ENCODE results near the gene SLC16A12.

The SLC16A12 gene

GRCh38 chr10:89390476-89391225 lies 144.7 kb downstream of the SLC16A12 start:
- no peak for DNase-seq (ENCODE audit: low read depth)

- no peak for DNase-seq (ENCODE audit: low read depth)
Observed at GRCh38 chr10:89389254-89389653, 146.1 kb downstream of the SLC16A12 start.

DNA sequence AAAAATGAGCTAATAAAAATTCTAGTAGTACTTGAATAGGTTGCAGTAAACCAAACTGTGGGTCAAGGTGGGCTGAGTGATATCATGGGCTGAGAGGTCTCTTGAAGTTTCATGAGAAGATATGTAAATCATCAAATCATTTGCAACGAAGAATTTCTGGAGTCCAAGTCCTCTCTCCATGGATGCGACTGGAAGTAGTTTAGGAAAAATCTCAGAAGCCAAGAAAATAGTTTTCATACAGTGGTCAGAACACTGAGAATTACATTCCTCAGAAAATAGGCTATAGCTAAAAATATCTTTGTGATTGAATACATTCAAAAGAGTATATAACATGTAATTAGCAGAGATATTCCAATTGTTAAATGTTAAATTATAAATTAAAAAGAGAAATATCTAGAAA lies 146.6 kb downstream of the SLC16A12 start:
- no peak for DNase-seq (ENCODE audit: low read depth)

- no peak for DNase-seq (ENCODE audit: low read depth)
Observed at GRCh38 chr10:89384474-89385340, 150.7 kb downstream of the SLC16A12 start.

DNA sequence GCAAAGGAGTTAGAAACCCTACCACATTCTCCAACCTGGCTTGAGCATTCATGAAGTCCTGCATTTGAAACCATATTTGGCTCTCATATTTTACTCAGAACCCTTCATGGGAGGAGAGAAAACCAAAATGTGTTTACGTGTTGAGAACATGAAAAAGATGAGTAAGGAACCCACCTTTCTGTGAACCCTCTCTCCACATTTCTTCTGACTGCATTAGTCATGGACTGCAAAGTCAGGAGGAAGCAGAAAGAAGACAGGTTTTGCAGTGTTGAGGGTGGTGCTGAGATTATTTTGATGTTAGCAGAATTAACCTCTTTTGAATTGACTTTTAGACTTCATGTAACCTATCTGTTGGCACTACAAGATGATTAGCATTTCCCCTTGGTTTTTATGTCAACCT lies 152.6 kb downstream of the SLC16A12 start:
- DNase-seq (ENCODE audit: low read depth): no peak

Measured in stimulated activated CD8-positive, alpha-beta memory T cell treated with anti-CD3 and anti-CD28 coated beads, Interleukin-12 subunit alpha, Interleukin-12 subunit beta, amount 100 ng/mL, for 1 hour (primary cell).